Left forelimb (tissue), 1 donor: ENCODE measurements around the gene NF1.
"Not testable (repeated sequence)": the region's sequence is repeated elsewhere in the genome, so short reads cannot be mapped to it uniquely, and the experiment has no call there.

Experiments used
- DNase-seq: peaks from one replicate; pipeline ENCODE4 v3.0.0-alpha.2; 2018; ENCODE audit warnings: low spot score

The NF1 gene, protein sequence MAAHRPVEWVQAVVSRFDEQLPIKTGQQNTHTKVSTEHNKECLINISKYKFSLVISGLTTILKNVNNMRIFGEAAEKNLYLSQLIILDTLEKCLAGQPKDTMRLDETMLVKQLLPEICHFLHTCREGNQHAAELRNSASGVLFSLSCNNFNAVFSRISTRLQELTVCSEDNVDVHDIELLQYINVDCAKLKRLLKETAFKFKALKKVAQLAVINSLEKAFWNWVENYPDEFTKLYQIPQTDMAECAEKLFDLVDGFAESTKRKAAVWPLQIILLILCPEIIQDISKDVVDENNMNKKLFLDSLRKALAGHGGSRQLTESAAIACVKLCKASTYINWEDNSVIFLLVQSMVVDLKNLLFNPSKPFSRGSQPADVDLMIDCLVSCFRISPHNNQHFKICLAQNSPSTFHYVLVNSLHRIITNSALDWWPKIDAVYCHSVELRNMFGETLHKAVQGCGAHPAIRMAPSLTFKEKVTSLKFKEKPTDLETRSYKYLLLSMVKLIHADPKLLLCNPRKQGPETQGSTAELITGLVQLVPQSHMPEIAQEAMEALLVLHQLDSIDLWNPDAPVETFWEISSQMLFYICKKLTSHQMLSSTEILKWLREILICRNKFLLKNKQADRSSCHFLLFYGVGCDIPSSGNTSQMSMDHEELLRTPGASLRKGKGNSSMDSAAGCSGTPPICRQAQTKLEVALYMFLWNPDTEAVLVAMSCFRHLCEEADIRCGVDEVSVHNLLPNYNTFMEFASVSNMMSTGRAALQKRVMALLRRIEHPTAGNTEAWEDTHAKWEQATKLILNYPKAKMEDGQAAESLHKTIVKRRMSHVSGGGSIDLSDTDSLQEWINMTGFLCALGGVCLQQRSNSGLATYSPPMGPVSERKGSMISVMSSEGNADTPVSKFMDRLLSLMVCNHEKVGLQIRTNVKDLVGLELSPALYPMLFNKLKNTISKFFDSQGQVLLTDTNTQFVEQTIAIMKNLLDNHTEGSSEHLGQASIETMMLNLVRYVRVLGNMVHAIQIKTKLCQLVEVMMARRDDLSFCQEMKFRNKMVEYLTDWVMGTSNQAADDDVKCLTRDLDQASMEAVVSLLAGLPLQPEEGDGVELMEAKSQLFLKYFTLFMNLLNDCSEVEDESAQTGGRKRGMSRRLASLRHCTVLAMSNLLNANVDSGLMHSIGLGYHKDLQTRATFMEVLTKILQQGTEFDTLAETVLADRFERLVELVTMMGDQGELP (N-terminal part only)

DNA sequence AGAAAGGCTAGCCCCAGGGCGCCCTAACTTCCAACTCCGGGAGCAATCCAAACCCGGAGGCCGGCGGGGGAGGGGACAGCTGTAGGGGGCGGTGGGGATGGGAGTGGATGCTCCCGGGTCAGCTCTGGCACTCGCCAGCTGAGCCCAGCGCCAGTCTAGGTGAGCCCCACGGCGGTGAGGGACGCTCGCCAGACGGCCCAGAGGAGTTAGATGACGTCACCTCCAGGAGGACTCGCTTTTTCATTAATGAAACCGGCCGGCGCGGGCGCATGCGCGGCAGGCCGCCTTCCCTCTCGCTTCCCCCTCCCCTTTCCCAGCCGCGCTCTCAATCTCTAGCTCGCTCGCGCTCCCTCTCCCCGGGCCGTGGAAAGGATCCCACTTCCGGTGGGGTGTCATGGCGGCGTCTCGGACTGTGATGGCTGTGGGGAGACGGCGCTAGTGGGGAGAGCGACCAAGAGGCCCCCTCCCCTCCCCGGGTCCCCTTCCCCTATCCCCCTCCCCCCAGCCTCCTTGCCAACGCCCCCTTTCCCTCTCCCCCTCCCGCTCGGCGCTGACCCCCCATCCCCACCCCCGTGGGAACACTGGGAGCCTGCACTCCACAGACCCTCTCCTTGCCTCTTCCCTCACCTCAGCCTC is at the start of gene NF1:
Gene NF1, plus strand, starts transcription at position 378 of the 636 bp plus-strand sequence. CDS start 333 bp downstream, outside the sequence.
- peak; percentile 96 for DNase-seq

DNA sequence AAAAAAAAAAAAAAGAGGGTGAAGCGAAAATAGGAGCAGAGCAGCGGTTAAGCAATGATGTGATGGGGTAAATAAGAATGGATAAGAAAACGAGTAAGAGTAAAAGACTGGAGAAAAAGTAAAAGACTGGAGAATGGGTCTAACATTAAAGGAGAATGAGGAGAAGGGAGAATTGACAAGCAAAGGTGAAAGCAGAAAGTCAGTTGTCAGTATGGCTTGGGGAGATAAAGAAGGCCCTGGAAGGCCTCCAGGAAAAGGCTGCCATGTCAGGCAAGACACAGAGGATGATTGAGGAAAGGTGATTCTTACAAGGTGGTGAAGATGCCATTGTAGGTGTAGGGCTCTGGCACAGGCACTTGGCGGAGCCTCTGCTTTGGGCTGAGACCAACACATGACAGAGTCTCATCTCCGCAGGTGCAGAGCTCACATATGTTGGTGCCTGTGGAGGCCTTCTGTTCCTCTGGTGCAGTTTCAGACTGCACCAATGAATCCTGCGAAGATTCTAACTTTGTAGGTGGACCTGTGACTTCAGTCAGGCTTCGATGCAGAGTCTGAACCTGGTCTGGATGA is 47.8 kb upstream of the NF1 start:
- not testable (repeated sequence) for DNase-seq

DNA sequence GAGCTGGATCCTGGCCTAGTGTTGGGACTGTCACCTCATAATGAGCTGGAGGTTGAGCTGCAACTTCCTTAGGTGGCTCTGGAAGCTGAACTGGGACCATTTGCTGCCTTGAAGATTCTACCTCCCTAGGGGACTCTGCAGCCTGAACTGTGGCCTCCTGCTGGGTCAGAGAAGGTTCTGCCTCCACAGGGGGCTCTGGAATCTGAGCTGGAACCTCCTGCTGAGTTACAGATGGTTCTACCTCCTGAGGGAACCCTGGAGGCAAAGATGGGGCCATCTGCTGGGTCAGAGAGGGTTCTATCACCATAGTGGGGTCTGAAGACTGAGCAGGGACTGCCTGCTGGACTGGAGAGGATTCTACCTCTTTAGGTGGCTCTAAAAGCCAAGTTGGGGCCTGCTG is 46.6 kb upstream of the NF1 start:
- no peak for DNase-seq

DNA sequence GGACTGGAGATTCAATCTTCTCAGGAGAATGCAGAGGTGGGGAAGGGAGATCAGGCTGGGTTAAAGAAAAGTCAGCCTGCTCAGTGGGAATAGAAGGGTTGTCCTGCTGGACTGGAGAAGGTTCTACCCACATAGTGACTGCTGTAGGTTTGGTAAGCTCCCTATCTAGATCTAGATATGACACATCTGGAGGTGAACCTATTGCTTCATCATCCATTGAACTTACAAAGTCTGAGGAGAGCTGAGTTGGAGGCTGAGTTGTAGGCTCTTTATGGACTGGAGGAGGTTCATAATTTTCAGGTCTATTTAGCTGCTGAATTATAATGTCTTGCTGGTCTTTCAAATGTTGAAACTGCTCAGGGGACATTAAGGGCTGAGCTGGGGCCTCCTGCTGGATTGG is 46.0 kb upstream of the NF1 start:
- no peak for DNase-seq

DNA sequence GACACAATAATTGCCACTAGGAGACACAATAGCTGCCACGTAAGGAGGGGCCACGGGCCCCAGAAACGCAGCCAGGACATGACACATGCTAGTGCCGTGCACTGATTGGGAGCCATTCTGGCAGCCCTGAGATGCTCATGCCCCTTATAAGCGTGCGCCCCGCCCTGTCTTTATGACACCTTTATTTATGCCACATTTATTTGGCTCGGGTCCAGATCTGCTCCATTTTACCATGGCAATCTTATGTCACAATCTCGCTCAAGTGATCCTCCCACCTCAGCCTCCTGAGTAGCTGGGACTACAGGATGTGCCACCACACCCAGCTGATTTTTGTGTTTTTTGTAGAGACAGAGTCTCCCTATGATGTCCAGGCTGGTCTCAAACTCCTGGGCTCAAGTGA is 43.8 kb upstream of the NF1 start:
- no peak for DNase-seq

DNA sequence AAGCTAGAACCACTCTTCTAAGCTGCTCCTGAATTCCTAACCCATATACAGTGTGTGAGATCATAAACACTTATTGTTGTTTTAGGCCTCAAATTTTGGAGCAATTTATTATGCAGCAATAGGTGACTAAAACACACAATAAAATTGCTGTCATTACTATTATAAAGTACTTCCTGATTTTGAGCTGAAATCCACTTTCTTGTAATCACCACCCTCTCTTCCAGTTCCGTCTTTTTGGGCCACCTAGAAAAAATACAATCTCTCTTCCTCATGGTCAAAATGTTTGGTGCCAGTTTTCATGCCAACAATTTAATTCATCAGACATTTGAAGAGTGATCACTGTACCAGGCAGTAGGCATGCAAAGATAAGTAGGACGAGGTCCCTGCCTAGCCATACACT is 43.3 kb upstream of the NF1 start:
- no peak for DNase-seq

DNA sequence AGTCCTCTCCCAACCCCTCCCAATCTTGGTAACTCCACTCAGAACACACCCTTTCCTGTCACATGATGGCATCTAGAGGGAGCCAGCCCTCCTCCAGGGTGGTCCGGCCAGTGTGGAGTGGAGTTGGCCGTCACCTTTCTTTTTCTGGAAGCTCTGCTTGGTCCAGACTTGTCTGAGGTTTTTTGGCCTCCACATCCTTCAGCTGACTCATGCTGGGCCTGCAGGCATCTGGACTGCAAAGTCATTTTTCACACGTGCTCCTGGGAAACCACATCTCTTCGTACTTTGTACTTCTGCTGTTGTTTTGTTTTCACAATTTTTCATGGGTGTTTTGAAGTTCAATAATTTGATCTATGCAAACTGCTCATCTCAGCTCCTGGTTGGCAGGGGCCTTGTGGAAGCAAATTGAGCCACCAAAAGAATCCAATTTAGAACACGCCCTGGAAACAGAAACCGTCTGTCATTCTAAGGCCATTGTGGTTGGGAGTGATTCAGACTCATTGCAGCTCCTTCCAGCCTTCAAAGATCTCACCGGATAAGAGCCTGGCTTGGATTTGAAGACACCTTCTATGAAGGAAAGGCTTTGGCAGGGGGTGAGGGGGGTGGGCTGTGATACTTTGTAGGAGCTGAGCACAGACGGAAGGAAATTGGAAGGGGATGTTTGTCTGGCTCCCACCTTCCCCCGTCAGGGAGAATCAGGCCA is 42.4 kb upstream of the NF1 start:
- peak; percentile 67 for DNase-seq

DNA sequence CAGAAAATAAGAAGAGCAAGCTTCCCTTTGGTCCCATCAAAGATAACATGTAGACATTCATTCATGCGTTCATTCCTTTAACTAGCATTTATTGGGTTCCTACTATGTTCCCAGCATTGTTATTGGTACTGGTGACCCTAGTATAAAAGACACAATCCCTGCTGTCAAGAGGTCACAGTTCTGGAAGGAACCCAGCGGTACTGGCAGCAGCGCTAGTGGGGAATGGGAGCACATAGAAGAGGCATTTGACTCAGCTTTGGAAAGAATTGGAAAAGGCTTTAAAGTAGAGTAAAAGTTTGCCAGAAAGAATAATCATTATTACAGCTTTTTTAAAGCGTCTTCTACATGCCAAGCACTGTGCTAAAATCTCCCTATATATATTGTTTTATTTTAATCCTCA is 41.7 kb upstream of the NF1 start:
- DNase-seq = no peak

DNA sequence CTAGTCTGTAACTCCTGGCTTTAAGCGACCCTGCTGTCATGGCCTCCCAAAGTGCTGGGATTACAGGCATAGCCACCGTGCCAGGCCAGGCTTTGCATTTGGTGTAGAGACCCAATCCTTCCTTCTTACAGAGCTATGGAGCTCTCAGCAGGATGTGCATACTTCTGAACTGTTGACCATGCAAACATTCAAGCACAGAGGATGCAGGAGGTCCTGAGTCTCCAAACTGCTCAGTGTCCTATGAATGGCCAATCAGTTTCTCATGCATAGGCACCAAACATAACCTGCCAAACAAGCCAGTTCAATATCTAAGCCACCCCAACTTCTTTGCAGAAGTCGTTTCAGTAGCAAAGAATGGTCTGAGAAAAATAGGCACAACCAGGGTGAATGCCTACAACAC is 40.0 kb upstream of the NF1 start:
- DNase-seq = no peak

DNA sequence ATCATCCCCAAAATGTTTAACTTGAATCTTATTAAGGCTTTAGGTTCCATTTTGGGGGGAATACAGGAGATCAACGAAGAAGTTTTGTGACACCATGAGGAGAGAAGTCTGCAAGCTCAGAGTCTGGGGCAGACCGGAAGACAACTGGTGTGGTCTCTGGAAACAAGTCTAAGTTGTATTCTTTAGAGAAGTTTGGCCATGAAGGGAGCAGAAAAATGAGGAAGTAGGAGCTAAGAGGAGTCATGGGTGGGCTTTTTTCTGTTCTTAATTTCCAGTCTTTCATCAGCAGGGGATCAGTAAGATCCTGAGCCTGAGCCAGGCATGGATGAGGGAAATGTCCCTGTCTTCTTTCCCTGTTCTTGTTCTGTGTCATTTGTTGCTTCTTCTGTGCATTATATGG is 35.8 kb upstream of the NF1 start:
- no peak for DNase-seq

DNA sequence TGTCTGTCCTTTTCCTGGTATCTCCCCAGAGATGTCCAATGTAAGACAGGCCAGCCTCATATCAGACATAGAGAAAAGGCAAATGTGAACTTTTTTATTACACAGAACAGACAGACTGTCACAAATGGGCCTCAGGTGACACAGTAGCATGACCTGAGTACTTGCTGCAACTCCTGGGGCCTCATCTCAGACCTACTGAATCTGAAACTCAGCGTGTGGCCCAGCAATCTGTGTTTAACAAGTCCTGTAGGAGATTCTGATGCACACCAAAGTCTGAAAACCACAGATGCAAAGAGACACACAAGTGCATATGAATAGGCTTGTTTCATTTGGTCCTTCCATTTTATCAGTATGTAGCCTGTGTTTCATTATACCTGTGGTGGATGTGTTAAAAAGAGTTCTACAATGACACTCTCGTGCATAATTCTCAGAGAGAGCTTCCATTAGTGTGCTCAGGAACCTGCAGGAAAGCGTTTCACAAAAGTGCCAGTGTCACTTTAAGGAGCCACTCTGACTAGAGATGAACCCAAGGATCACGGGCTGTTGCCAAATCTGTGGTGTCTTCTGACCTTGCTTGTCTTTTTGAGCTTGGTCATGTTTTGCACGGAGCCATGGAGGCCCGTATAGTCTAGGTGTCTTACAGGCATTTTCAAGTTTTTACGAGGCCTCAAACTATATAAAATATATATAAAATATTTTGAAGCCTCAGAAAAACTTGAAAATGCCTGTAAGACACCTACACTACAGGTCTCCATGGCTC is 33.8 kb upstream of the NF1 start:
- DNase-seq = no peak

DNA sequence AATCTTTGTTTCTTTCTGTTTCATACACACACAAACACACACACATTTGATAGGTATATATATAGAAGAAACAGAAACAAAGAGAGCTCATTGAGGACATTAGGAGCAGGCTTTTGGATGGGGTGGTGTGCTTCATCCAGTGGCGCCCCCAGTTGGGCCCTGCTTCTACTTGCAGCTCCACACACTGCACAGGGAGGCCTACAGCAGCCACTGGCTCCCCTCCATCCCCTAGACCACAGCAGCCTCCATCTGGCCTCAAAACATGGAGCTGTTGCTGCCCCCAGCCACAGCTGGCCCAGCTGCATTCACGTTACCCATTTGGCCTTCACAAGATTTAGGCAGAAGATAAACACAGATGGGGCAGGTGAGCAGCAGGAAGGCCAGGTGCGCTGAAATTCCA is 33.1 kb upstream of the NF1 start:
- DNase-seq = no peak

DNA sequence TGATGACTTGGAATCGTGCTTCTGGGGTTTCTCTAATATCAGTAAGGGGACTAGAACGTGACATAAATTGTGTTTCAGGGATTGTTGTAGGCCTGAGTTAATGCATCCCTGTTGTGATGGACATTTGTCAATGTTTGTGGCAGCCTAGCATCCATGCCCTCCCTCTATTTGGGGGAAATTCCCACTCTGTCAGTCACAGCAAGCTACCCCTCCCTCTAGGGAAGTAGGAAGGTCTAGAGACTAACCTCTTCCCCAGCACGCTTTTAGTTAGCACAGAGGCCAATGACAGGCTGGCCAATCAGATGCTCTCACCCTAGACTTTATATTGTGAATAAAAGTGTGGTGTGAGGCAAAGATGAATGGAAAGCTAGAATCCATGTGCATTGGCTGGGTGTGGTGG is 32.4 kb upstream of the NF1 start:
- DNase-seq = no peak

DNA sequence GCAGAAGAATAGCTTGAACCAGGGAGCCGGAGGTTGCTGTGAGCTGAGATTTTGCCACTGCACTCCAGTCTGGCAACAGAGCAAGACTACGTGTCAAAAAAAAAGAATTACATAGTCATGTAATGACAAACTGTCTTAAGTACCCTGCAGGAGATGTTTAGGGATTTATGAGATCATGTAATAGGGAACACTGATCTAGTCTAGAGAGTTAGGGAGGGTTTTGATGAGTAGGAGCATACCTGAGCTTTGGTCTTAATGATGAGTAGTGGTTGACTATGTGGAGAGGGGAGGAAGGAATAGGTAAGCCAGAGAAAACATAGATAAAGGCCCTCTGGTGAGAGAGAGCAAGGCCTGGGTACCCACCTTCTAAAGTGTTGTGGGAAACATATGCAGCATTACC is 30.1 kb upstream of the NF1 start:
- no peak for DNase-seq

DNA sequence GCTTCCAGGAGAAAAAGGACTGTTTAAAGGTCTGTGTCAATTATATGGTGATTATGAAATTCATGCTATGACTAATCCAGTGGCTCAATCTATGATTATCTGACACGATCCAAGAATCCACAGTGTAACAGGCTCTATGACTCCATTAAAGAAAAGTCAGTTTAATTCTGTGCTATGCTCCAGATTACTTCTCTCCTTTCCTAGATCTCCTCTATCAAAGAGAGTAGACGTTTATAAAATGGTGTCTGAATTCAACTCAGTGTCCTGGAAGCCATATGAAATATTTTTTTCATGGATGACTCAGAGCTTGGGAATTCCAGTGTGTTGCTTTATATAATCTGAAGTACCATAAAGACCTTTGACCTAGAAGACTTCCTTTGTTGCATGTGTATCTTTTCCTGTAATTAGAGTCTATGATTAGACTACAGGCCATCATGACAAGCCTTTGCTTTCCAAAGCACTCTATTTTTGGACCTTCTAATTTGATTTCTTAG is 27.0 kb upstream of the NF1 start:
- no peak for DNase-seq

DNA sequence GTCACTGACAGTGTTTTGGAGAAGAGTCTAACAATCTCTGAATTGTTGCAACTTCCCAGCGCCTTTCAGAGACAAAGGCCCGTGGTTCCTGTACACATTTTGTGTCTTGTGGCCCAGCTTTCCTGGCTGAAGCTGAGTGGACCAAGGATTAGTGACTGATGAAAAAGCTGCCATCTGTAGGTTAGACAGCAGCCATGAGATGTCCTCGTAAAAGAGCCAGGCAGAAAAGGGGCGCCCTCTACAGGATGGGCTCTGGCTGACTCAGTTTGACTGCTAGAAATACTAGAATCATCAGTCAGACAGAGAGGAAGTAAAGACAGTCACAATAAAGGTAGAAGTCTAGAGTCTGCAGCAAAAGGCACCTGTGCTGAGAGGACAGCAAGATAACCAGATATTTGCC is 26.5 kb upstream of the NF1 start:
- DNase-seq = no peak

DNA sequence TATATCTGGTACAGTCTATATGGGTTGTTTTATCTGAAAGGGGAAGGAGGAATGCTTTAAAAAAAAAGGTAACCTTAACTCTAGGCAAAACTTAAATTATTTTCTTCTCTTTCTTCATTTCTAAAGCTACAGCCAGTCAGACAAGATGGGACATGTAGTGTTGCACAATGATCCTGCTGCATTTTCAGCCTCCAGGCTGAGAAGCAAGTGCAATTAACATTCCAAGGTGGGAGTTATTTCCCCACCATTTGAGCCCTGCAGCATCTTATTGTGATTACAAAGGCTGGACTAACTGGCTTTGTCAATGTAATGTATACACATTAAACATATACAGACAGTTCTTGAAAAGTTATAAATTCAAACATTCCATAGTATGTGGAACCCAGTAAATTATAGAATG is 22.6 kb upstream of the NF1 start:
- DNase-seq = no peak

DNA sequence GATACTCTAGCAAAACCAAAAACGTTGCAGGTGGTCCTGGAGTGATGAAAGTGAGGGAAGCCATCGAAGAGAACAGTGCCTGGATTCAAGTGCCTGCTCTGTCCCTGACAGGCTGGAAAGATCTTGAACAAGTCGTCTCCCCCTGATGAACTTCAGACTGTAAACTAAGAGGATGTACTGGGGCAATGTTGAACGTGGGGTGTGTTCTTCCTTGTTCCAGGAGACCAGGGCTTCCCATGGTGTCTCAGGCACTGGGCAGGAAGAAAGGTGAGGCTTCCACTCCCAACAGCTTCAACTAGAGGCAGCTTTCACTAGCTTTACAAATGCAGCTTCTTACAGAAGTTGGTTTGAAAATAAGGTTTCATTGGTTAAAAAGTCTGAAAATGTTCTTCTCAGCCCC is 21.4 kb upstream of the NF1 start:
- DNase-seq = no peak

DNA sequence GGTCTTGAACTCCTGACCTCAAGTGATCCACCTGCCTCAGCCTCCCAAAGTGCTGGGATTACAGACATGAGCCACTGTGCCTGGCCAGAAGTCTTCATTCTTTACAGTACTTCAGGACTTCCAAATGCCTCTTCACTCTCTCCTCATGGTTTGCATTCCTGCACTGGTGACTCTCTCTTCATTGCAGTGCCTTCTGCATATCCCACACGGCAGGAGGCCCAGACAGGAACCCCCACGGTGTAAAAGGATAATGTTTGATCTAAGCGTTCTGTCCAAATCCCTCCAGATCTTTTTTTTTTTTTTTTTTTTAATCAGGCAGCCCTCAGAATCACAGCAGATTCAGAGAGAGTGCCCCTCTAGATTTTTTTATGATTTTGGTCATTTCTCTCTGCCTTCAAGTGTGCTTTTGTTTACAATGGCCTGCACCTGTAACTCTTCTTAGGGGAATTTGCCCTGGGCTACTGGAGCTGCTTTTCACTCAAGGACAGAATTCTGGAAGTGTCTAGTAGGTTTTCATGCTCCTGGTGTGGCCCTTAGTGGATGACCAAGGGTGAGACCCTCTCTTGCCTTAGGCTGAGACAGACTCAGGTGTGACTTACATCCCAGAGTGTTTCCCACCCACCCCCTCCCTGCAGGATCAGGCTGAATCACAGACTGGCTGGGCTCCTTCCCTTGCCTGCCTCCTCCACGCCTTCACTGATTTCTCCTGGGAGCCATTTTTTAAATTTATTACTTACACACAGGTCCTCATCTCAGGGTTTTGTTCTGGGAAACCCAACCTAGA is 19.8 kb upstream of the NF1 start:
- no peak for DNase-seq
